ENCODE results near the gene GPR3.

Gene GPR3

GRCh38 chr1:27346991-27347624 is 45.3 kb upstream of the GPR3 start:
- CTCF ChIA-PET: interaction anchor here (1.0 to 1.4 kb wide), 2 partner anchors 10 to 14 kb away, joined by 4 read pairs; no protein-coding TSS in a partner anchor

DNA sequence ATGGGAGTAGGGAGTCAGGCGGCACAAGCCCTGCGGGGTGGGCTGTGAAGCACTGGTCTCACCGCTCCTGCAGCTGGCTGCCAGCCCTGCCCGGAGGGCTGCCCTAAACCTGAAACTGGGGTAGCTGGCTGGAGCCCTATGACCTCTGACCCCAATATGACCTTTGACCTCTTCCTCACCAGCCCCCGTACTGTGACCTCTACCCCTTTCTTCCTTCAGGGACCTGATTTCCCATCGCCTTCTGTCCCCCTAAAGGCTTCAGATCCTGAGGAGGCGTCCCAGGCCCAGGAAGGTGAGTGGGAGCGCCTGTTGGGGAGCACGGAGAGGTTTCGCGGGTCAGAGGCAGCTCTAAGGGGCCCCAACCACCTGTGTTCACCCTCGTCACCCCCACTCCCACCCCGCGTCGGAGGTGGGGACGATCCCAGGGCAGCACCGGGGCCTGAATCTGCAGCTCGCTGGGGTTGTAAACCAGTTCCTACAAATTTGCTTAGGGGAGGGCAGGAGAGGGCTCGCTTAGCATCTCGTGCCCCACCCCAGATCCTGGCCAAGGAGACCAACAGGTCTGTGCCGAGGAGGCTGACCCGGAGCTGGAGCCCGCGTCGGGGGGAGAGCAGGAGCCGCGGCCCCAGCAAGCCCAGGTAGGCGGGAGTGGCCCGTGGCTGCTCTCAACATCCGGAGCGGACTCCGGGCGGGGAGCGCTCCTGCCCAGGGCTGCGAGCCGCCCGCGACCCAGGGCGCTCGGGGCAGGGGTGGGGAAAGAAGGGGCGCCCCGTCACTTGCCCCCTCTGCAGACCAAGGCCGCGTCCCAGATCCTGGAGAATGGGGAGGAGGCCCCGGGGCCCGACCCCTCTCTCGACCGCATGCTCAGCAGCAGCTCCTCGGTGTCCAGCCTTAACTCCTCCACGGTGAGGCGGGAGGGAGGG is 43.3 kb upstream of the GPR3 start:
- TF ChIP-seq L3MBTL2 (conservative IDR thresholded peaks at IDR 0.05) (peak; percentile 72), FOXA1 (IDR thresholded peaks at IDR 0.05) (no peak)
- ChIA-PET CTCF (interaction anchor here (1.3 kb wide), 1 partner anchor 9 kb away, joined by 3 read pairs; no protein-coding TSS in a partner anchor), POLR2A (interaction anchor here (3.8 kb wide), 1 partner anchor 16 kb away, joined by 26 read pairs; the partner anchor contains the start of gene MAP3K6)
- peak; percentile 77 for DNase-seq (ENCODE audit: extremely low spot score)

More at GRCh38 chr1:27346991-27347624, 45.3 kb upstream of the GPR3 start:
- no peak for DNase-seq (ENCODE audit: extremely low spot score)
- TF ChIP-seq FOXK2 (IDR thresholded peaks at IDR 0.05) (no peak), BHLHE40 (IDR thresholded peaks at IDR 0.05; ENCODE audit: borderline replicate concordance) (no peak), LEF1 (IDR thresholded peaks at IDR 0.05; ENCODE audit: borderline replicate concordance) (no peak)
- TF ChIP-seq, protein P1, sequence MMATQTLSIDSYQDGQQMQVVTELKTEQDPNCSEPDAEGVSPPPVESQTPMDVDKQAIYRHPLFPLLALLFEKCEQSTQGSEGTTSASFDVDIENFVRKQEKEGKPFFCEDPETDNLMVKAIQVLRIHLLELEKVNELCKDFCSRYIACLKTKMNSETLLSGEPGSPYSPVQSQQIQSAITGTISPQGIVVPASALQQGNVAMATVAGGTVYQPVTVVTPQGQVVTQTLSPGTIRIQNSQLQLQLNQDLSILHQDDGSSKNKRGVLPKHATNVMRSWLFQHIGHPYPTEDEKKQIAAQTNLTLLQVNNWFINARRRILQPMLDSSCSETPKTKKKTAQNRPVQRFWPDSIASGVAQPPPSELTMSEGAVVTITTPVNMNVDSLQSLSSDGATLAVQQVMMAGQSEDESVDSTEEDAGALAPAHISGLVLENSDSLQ (IDR thresholded peaks at IDR 0.05): no peak
- POLR2A ChIA-PET: interaction anchor here (1.8 kb wide), 1 partner anchor 19 kb away, joined by 8 read pairs; the partner anchor contains the start of gene MAP3K6

GRCh38 chr1:27349784-27350662 is 42.4 kb upstream of the GPR3 start:
- peak; percentile 83 for DNase-seq (ENCODE audit: extremely low spot score)
- CTCF ChIA-PET: interaction anchor here (1.3 kb wide), 1 partner anchor 8 kb away, joined by 3 read pairs; no protein-coding TSS in a partner anchor
- POLR2A ChIA-PET: interaction anchor here (0.9 to 3.8 kb wide), 3 partner anchors 8 to 27 kb away, joined by 3 to 26 read pairs (median 3); partner anchors contain the start of genes MAP3K6 and SYTL1
- TF ChIP-seq HDGF (IDR thresholded peaks at IDR 0.05; ENCODE audit: borderline replicate concordance) (no peak), LEF1 (IDR thresholded peaks at IDR 0.05; ENCODE audit: borderline replicate concordance) (peak; percentile 58; the same call in 1 of the 2 replicates), L3MBTL2 (conservative IDR thresholded peaks at IDR 0.05) (peak; percentile 48; the same call in 1 of the 2 replicates)
- TF ChIP-seq, protein P1 (IDR thresholded peaks at IDR 0.05): peak; percentile 98

GRCh38 chr1:27350663-27351540 is 41.5 kb upstream of the GPR3 start:
- TF ChIP-seq, protein P1 (IDR thresholded peaks at IDR 0.05): peak; percentile 74
- no peak for TF ChIP-seq ELF4 (IDR thresholded peaks at IDR 0.05)
- TF ChIP-seq FOXK2 (IDR thresholded peaks at IDR 0.05): no peak
- TF ChIP-seq L3MBTL2 (conservative IDR thresholded peaks at IDR 0.05): no peak
- no peak for TF ChIP-seq LEF1 (IDR thresholded peaks at IDR 0.05; ENCODE audit: borderline replicate concordance)

DNA sequence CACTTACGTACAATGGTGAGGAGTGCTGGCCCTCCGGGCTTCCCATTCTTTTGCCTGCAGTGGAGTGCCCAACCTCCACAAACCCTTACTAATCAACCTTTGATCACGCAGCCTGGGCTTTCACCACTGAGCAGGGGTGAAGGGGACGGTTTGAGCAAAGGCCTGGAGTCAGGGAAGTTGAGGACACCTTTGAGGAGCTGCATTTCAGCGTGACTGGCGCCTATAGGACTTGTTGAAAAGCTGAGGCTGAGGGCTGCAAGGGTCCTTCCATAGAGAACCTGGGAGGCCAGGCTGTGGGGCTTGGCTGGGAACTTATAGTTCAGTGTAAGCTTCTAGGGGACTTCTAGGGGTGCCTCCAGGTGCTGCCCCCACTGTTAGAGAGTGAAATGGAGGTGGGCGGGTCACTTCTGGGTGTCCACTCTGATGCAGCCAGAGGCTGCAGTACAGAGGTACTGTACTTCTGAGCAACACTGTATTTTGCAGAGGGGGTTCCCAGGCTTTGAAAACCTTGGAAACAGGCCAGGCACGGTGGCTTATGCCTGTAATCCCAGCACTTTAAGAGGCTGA is 40.8 kb upstream of the GPR3 start:
- ChIA-PET CTCF (no interaction called here), POLR2A (interaction anchor here (3.8 kb wide), 1 partner anchor 14 kb away, joined by 26 read pairs; the partner anchor contains the start of gene MAP3K6)
- no peak for TF ChIP-seq ZNF384 (IDR thresholded peaks at IDR 0.05)
- no peak for TF ChIP-seq FOXA1 (IDR thresholded peaks at IDR 0.05)
- no peak for TF ChIP-seq SP1 (IDR thresholded peaks at IDR 0.05)
- TF ChIP-seq SUZ12 (IDR thresholded peaks at IDR 0.05): no peak
- TF ChIP-seq L3MBTL2 (conservative IDR thresholded peaks at IDR 0.05): no peak
- TF ChIP-seq CTBP1 (IDR thresholded peaks at IDR 0.05; ENCODE audit: borderline replicate concordance): no peak
- TF ChIP-seq LEF1 (IDR thresholded peaks at IDR 0.05; ENCODE audit: borderline replicate concordance): no peak
- TF ChIP-seq FOXM1 (IDR thresholded peaks at IDR 0.05; ENCODE audit: borderline replicate concordance): no peak
- TF ChIP-seq TARDBP (IDR thresholded peaks at IDR 0.05): no peak
- DNase-seq (ENCODE audit: extremely low spot score): no peak

More at GRCh38 chr1:27350663-27351540, 41.5 kb upstream of the GPR3 start:
- POLR2A ChIA-PET: interaction anchor here (0.9 to 3.8 kb wide), 3 partner anchors 9 to 28 kb away, joined by 3 to 26 read pairs (median 3); partner anchors contain the start of genes MAP3K6 and SYTL1
- no peak for DNase-seq (ENCODE audit: extremely low spot score)
- CTCF ChIA-PET: interaction anchor here (0.6 kb wide), 1 partner anchor 18 kb away, joined by 3 read pairs; no protein-coding TSS in a partner anchor

Data from HEK293T (cell line).